LNCaP clone FGC (cell line): Measurements from ENCODE around the gene GALNT9.

Experiments
- DNase-seq: peaks from one replicate; pipeline ENCODE4 v3.0.0-alpha.2; 2011; ENCODE audit warnings: low read depth
- H3K4me3 ChIP-seq: 2 replicates; pipeline ENCODE4 v1.5.1; 2011; ENCODE audit warnings: mild to moderate bottlenecking, low read depth, low read length, control low read depth
- TF ChIP-seq, protein P1 (sequence below): IDR thresholded peaks from 2 replicates; pipeline ENCODE4 v1.5.1; 2012; ENCODE audit warnings: mild to moderate bottlenecking; ENCODE audit not compliant: control insufficient read depth, insufficient read depth; ENCODE audit errors: extremely low read depth

Gene GALNT9

DNA sequence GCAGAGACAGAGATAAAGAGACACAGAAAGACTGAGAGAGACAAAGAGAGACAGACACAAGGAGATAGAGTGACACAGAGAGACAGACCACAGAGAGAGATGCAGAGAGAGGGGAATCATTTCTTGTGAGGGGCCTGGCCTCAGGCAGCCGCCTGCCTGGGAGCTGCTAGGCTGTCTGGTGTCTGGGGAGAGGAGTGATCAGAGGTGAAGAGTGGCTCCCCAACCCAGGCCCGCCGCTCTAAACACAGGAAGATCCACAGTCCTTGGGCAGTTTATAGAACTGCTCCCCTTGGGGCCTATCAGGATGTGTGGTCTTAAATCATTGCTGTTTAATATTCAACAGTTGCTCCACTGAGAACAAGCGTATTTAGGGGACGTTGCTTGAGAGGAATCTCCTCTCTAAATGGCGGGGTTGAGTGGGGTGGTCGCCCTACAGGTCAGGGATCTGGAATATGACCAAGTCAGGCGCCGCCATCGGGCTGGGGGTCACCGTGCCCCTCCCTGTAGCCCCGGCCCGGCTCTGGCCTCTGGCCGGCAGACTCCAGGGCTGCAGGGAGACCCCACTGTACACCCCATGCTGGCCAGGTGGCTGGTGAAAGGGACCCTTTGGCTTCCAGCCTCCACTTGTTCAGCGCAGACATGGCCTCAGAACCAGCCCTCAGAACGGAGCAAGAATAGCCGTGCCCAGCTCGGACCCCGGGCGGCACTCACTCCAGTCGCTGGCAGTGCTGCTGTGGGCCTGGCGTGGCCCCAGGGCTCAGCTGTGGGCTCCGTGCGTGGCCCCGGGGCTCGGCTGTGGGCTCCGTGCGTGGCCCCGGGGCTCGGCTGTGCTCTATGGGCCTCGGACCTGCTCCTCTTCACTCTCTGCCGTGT is 89.4 kb downstream of the GALNT9 start:
- TF ChIP-seq, protein P1, sequence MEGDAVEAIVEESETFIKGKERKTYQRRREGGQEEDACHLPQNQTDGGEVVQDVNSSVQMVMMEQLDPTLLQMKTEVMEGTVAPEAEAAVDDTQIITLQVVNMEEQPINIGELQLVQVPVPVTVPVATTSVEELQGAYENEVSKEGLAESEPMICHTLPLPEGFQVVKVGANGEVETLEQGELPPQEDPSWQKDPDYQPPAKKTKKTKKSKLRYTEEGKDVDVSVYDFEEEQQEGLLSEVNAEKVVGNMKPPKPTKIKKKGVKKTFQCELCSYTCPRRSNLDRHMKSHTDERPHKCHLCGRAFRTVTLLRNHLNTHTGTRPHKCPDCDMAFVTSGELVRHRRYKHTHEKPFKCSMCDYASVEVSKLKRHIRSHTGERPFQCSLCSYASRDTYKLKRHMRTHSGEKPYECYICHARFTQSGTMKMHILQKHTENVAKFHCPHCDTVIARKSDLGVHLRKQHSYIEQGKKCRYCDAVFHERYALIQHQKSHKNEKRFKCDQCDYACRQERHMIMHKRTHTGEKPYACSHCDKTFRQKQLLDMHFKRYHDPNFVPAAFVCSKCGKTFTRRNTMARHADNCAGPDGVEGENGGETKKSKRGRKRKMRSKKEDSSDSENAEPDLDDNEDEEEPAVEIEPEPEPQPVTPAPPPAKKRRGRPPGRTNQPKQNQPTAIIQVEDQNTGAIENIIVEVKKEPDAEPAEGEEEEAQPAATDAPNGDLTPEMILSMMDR: no peak
- DNase-seq: no peak
- no peak overlapping the region for H3K4me3 ChIP-seq

DNA sequence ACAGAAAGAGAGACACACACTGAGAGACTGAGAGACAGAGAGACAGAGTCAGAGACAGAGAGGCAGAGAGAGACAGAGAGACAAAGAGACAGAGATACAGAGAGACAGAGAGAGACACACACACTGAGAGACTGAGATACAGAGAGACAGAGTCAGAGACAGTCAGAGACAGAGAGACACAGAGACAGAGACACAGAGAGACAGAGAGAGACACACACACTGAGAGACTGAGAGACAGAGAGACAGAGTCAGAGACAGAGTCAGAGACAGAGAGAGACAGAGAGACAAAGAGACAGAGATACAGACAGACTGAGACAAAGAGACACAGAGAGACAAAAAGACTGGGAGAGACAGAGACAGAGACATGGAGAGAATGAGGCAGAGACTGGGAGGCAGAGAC is 90.0 kb downstream of the GALNT9 start:
- DNase-seq: no peak
- no peak overlapping the region for H3K4me3 ChIP-seq
- TF ChIP-seq, protein P1: no peak

DNA sequence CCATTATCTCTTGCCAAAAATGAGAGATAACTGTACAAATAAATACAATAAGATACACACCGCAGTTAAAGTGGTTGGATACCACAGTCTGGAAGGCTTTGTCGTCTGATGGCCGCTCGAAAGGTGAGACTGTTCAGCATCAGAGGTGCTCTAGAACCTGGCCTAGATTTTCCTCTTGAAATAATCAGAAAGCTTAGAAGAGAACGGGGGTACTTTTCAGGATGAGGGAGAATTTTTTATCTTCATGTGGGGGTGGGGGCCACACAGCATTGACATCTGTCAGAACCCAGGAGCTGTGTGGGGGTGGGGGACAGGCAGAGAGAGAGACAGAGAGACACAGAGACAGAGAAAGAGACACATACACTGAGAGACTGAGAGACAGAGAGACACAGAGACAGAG is 90.5 kb downstream of the GALNT9 start:
- TF ChIP-seq, protein P1: no peak
- no peak overlapping the region for H3K4me3 ChIP-seq

DNA sequence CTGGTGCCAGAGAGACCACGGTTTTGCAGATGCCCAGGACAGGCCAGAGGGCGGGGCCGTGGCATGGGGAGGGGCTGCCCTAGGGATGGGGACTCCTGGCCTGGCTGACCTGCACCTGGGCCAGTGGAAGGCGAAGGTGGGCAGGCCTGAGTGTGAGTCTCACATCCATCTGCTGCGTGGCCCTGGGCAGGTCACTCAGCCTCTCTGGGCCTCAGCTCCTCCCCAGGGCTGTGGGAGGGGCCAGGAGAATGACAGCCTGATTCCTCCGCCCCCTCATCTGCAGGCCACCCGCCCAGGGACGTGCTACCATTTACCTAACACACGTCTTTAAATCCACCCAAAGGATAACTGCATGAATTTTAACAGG is 90.9 kb downstream of the GALNT9 start:
- no peak overlapping the region for H3K4me3 ChIP-seq
- DNase-seq: no peak
- TF ChIP-seq, protein P1: no peak

More for the DNA sequence above, 90.5 kb downstream of the GALNT9 start:
- no peak for DNase-seq

DNA sequence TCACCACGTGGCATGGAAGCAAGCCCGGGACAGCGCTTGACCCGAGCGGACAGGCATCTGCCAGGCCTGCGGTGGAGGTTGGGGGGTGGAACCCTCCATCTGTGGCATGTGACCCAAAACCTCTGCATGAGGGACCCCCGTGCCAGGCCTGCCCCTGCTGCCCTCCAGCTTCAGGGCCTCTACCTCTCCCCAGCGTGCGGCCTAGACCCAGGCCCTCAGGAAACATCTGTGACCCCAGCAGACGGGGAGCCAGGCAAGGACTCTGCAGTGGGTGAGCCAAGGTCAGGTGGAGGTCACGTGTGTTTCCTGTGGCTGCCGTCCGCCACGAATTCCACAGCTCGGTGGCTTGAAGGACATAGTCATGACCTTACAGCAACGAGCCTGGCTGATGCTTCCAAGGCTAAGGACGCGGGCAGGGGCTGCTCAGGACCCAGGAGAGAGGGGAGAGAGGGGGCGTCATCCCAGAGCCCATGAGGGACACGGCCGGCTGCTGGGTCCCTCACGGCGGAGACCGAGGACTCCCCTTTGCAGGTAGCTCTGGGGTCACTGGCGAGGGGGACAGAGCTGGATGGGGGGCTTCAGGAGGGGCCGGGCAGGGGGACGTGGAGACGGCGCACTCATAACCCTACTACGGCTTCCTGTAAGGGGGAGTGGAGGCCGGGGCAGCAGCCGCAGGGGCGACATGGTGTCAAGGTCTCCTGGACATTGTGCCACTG is 91.5 kb downstream of the GALNT9 start:
- DNase-seq: no peak
- TF ChIP-seq, protein P1: no peak
- H3K4me3 ChIP-seq: no peak overlapping the region

DNA sequence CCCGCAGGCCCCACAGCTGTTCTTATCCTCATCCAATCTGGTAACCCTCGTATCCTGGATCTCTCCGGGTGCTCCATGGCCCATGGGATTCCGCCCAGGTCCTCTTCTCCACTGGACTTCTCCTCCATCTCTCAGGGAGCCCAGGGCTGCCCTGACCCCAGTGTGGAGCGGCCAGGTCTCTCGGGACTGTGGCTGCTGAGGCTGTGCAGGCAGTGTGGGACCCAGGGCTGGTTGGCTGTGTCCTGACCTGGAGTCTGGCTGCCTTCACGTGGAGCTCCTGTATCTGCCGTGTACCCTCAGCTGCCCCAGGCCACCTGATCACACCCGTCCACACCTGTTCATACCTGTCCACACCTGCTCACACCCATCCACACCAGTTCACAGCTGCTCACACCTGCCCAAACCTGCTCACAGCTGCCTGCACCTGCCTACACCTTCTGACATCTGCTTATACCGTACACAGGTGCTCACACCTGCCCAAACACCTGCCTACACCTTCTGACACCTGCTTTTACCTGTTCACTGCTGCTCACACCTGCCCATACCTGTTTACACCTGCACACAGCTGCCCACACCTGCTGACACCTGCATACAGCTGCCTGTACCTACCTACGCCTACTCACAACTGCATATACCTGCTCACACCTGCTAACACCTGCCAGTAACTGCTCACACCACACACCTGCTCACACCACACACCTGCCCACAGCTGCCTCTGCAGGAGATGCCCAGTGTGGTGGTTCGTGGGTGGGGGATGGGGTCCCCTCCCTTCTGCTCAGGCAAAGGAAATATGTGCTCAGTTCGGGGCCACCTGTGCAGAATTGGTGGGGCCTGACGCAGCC is 92.2 kb downstream of the GALNT9 start:
- TF ChIP-seq, protein P1: no peak
- no peak overlapping the region for H3K4me3 ChIP-seq
- DNase-seq: no peak
